ENCODE measurements around the gene ADARB1.

DNA sequence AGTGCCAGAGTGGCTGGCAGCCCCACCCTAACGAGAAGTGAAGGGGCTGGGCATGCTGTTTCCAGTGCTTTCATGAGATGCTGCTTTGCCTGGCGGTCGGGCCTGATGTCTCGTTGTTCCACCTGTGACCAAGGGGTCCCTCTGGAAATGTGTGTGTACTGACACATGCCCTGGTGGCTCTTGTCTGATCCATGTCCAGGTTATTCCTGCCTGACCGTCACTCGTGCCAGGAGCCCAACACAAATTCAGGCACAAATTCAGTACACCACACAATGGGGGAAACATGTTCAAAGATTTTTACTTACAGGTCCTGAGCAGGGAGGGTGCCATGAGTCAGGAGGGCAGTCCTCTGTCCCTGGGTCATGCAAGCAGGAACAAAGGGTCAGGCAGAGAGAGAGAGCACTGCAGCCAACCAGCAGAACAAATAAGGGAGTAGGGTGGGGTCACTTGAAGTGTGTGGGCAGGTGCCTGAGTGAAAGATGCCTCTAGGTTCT lies 76.3 kb downstream of the ADARB1 start:
- TF ChIP-seq, protein P1, sequence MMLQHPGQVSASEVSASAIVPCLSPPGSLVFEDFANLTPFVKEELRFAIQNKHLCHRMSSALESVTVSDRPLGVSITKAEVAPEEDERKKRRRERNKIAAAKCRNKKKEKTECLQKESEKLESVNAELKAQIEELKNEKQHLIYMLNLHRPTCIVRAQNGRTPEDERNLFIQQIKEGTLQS (IDR thresholded peaks at IDR 0.05) = no peak
- TF ChIP-seq, protein P1 (CRISPR knock-in tag; conservative IDR thresholded peaks at IDR 0.05) = no peak
- TF ChIP-seq, protein P2, sequence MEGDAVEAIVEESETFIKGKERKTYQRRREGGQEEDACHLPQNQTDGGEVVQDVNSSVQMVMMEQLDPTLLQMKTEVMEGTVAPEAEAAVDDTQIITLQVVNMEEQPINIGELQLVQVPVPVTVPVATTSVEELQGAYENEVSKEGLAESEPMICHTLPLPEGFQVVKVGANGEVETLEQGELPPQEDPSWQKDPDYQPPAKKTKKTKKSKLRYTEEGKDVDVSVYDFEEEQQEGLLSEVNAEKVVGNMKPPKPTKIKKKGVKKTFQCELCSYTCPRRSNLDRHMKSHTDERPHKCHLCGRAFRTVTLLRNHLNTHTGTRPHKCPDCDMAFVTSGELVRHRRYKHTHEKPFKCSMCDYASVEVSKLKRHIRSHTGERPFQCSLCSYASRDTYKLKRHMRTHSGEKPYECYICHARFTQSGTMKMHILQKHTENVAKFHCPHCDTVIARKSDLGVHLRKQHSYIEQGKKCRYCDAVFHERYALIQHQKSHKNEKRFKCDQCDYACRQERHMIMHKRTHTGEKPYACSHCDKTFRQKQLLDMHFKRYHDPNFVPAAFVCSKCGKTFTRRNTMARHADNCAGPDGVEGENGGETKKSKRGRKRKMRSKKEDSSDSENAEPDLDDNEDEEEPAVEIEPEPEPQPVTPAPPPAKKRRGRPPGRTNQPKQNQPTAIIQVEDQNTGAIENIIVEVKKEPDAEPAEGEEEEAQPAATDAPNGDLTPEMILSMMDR (IDR thresholded peaks at IDR 0.05 in 2 of 3, conservative IDR thresholded peaks at IDR 0.05 in 1 of 3; ENCODE audit: insufficient read depth in 2 of 3, low read depth in 1 of 3, low read length in 3 of 3) = no peak
- TF ChIP-seq, protein P3, sequence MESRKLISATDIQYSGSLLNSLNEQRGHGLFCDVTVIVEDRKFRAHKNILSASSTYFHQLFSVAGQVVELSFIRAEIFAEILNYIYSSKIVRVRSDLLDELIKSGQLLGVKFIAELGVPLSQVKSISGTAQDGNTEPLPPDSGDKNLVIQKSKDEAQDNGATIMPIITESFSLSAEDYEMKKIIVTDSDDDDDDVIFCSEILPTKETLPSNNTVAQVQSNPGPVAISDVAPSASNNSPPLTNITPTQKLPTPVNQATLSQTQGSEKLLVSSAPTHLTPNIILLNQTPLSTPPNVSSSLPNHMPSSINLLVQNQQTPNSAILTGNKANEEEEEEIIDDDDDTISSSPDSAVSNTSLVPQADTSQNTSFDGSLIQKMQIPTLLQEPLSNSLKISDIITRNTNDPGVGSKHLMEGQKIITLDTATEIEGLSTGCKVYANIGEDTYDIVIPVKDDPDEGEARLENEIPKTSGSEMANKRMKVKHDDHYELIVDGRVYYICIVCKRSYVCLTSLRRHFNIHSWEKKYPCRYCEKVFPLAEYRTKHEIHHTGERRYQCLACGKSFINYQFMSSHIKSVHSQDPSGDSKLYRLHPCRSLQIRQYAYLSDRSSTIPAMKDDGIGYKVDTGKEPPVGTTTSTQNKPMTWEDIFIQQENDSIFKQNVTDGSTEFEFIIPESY (CRISPR knock-in tag; IDR thresholded peaks at IDR 0.05) = no peak

All from K562 (cell line).